Measurements from ENCODE around the gene COQ8A.

The COQ8A gene

DNA sequence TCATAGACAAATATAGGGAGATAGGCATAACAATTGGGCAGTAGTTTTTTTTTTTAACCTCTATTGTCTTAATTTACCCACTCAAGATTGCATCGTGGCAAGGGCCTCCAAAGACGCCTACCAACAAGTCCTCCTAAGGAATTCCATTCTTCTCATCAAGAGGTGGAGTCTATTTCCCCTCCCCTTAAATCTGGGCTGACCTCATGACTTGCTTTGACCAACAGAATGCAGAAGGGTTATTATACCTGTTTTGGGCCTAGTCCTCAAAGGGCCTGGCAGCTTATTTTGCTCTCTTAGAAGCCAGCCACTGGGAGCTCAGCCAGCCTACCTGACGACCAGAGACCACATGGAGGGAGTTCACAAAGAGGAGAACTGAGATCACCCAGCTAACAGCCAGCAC lies 92.3 kb downstream of the COQ8A start:
- no peak for DNase-seq (ENCODE audit: low spot score)

DNA sequence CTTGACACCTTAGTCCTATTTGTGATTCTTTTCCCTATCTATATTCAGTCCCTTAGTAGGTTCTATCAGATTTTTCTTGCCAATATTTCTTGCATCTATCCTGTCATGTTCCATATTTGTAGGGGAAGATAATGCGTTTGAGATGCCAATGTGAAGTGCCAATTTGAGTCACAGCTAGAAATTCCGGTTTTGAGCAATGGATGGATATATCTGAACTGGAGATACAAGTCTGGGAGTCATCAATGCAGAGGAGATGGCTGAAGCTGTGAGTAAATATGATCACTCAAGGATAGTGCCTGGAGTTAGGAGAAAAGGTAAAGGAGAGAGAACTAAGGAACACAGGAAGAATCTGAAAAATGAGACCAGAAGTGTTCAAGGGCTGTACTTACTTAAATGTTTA lies 93.8 kb downstream of the COQ8A start:
- DNase-seq (ENCODE audit: low spot score): no peak

GRCh38 chr1:227035316-227035715 lies 95.2 kb downstream of the COQ8A start:
- peak; percentile 58 for DNase-seq (ENCODE audit: low spot score)

GRCh38 chr1:227037121-227037520 lies 97.0 kb downstream of the COQ8A start:
- DNase-seq (ENCODE audit: low spot score): no peak

All from D341Med (cell line).